Neural progenitor cell (in vitro differentiated cells): ENCODE data around the gene SPG11. TPM values are rescaled to one million over a fixed set of nuclear protein-coding genes. Genes with fewer than 3 reads are reported as not detected.

ENCODE experiments used
- DNase-seq: peaks from one replicate; pipeline ENCODE4 v3.0.0-alpha.2; 2016; ENCODE audit warnings: low spot score
- H2AFZ ChIP-seq: fragments of 200-600 bp; sonication (generic); replicated peaks from 2 replicates; pipeline ENCODE4 v1.6.1; 2016; ENCODE audit warnings: antibody characterized with exemption
- H3F3A ChIP-seq: fragments of 200-600 bp; sonication (generic); 2 replicates; pipeline ENCODE4 v1.6.1; 2016; ENCODE audit warnings: antibody characterized with exemption, low read depth
- H3K27ac ChIP-seq: fragments of 200-600 bp; sonication (generic); 2 replicates; pipeline ENCODE4 v1.5.1; 2016; ENCODE audit warnings: mild to moderate bottlenecking
- H3K27me3 ChIP-seq: fragments of 200-600 bp; sonication (generic); 2 replicates; pipeline ENCODE4 v1.6.1; 2016; ENCODE audit warnings: mild to moderate bottlenecking, moderate library complexity
- H3K36me3 ChIP-seq: fragments of 200-600 bp; sonication (generic); 2 replicates; pipeline ENCODE4 v1.5.1; 2016
- H3K4me1 ChIP-seq: fragments of 200-600 bp; sonication (generic); 2 replicates; pipeline ENCODE4 v1.6.1; 2016; ENCODE audit warnings: mixed run types
- H3K4me2 ChIP-seq: fragments of 200-600 bp; sonication (generic); 2 replicates; pipeline ENCODE4 v1.6.1; 2016
- H3K4me3 ChIP-seq: fragments of 200-600 bp; sonication (generic); 2 replicates; pipeline ENCODE4 v1.5.1; 2016
- H3K79me2 ChIP-seq: fragments of 200-600 bp; sonication (generic); 2 replicates; pipeline ENCODE4 v1.6.1; 2016; ENCODE audit warnings: low read depth
- H3K9ac ChIP-seq: fragments of 200-600 bp; sonication (generic); 2 replicates; pipeline ENCODE4 v1.6.1; 2016
- H3K9me3 ChIP-seq: fragments of 200-600 bp; sonication (generic); 2 replicates; pipeline ENCODE4 v1.5.1; 2016; ENCODE audit warnings: low read depth
- H4K20me1 ChIP-seq: fragments of 200-600 bp; sonication (generic); 2 replicates; pipeline ENCODE4 v1.6.1; 2016; ENCODE audit warnings: low read depth
- H3K27ac Mint-ChIP-seq: 3 replicates; pipeline ENCODE4 v1.8.0; 2021; ENCODE audit warnings: mixed read lengths
- H3K27me3 Mint-ChIP-seq: 2 replicates; pipeline ENCODE4 v1.8.0; 2022; ENCODE audit warnings: low read depth, mild to moderate bottlenecking, inconsistent platforms, moderate library complexity, mixed read lengths; ENCODE audit not compliant: insufficient read depth
- H3K36me3 Mint-ChIP-seq: 3 replicates; pipeline ENCODE4 v1.8.0; 2021; ENCODE audit warnings: mixed read lengths
- H3K4me1 Mint-ChIP-seq: 3 replicates; pipeline ENCODE4 v1.8.0; 2021; ENCODE audit warnings: mixed read lengths
- H3K4me3 Mint-ChIP-seq: 3 replicates; pipeline ENCODE4 v1.8.0; 2021; ENCODE audit warnings: mild to moderate bottlenecking, moderate library complexity, mixed read lengths
- H3K9me3 Mint-ChIP-seq: 3 replicates; pipeline ENCODE4 v1.8.0; 2020; ENCODE audit warnings: mixed read lengths
- EZH2 ChIP-seq: fragments of 200-600 bp; sonication (generic); IDR thresholded peaks from 2 replicates; pipeline ENCODE4 v1.6.1; 2017; ENCODE audit warnings: antibody characterized with exemption, mild to moderate bottlenecking, moderate library complexity
- EZH2phosphoT487 ChIP-seq: fragments of 200-600 bp; sonication (generic); IDR thresholded peaks from 2 replicates; pipeline ENCODE4 v1.6.1; 2017; ENCODE audit warnings: antibody characterized with exemption
- total RNA-seq: library from RNA; depleted of rRNA; stranded (reverse); fragments of >200 nt; gene quantifications from 2 replicates; pipeline ENCODE4 v1.2.3, GENCODE V29; 2015; ENCODE audit warnings: low replicate concordance
- TF ChIP-seq, protein P1 (sequence below): fragments of 200-600 bp; sonication (generic); IDR thresholded peaks from 2 replicates; pipeline ENCODE4 v1.5.1; 2017; ENCODE audit warnings: antibody characterized with exemption, mild to moderate bottlenecking

Gene SPG11
- total RNA-seq, 1 donor from 2014 or later = 65.9 TPM

- no peaks in the 10 kb centered on the region for H3K36me3 ChIP-seq
Observed at GRCh38 chr15:44591326-44591725, 72.1 kb downstream of the SPG11 start.

GRCh38 chr15:44588541-44588940 is 74.9 kb downstream of the SPG11 start:
- no peaks in the 10 kb centered on the region for H3F3A ChIP-seq
- H3K4me1 Mint-ChIP-seq = no peaks in the 10 kb centered on the region
- H3K27ac ChIP-seq = no peak overlapping the region
- no peak overlapping the region for H3K27ac Mint-ChIP-seq
- H3K9ac ChIP-seq = no peak overlapping the region
- peaks cover 24% of the 10 kb centered on the region for H3K36me3 Mint-ChIP-seq
- no peaks in the 10 kb centered on the region for H3K9me3 ChIP-seq
- no peak for DNase-seq
- no peaks in the 10 kb centered on the region for H3K9me3 Mint-ChIP-seq
- H3K27me3 Mint-ChIP-seq = no peaks in the 10 kb centered on the region
- H4K20me1 ChIP-seq = no peaks in the 10 kb centered on the region
- no peak overlapping the region for H3K4me2 ChIP-seq
- H2AFZ ChIP-seq = no peak overlapping the region
- no peaks in the 10 kb centered on the region for H3K79me2 ChIP-seq
- TF ChIP-seq EZH2phosphoT487 (no peak), EZH2 (no peak)
- TF ChIP-seq, protein P1, sequence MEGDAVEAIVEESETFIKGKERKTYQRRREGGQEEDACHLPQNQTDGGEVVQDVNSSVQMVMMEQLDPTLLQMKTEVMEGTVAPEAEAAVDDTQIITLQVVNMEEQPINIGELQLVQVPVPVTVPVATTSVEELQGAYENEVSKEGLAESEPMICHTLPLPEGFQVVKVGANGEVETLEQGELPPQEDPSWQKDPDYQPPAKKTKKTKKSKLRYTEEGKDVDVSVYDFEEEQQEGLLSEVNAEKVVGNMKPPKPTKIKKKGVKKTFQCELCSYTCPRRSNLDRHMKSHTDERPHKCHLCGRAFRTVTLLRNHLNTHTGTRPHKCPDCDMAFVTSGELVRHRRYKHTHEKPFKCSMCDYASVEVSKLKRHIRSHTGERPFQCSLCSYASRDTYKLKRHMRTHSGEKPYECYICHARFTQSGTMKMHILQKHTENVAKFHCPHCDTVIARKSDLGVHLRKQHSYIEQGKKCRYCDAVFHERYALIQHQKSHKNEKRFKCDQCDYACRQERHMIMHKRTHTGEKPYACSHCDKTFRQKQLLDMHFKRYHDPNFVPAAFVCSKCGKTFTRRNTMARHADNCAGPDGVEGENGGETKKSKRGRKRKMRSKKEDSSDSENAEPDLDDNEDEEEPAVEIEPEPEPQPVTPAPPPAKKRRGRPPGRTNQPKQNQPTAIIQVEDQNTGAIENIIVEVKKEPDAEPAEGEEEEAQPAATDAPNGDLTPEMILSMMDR = no peak
- no peak overlapping the region for H3K4me3 Mint-ChIP-seq
- no peaks in the 10 kb centered on the region for H3K27me3 ChIP-seq
- H3K36me3 ChIP-seq = no peaks in the 10 kb centered on the region
- no peaks in the 10 kb centered on the region for H3K4me1 ChIP-seq
- H3K4me3 ChIP-seq = no peak overlapping the region

More at GRCh38 chr15:44591326-44591725, 72.1 kb downstream of the SPG11 start:
- DNase-seq = no peak
- TF ChIP-seq, protein P1 = no peak
- TF ChIP-seq EZH2 = no peak
- Mint-ChIP-seq H3K9me3 (no peaks in the 10 kb centered on the region), H3K36me3 (peaks cover 22% of the 10 kb centered on the region), H3K27me3 (no peaks in the 10 kb centered on the region), H3K27ac (no peak overlapping the region), H3K4me3 (no peak overlapping the region), H3K4me1 (no peaks in the 10 kb centered on the region)
- H3K4me2 ChIP-seq = no peak overlapping the region
- no peak overlapping the region for H3K27ac ChIP-seq
- H3K79me2 ChIP-seq = no peaks in the 10 kb centered on the region
- no peaks in the 10 kb centered on the region for H3F3A ChIP-seq
- no peaks in the 10 kb centered on the region for H3K9me3 ChIP-seq
- no peak overlapping the region for H3K9ac ChIP-seq
- no peak overlapping the region for H2AFZ ChIP-seq
- no peaks in the 10 kb centered on the region for H3K27me3 ChIP-seq
- H3K4me3 ChIP-seq = no peak overlapping the region
- H3K4me1 ChIP-seq = no peaks in the 10 kb centered on the region
- H4K20me1 ChIP-seq = no peaks in the 10 kb centered on the region

- no peaks in the 10 kb centered on the region for H3K36me3 ChIP-seq
Observed at GRCh38 chr15:44585633-44586032, 77.8 kb downstream of the SPG11 start.

DNA sequence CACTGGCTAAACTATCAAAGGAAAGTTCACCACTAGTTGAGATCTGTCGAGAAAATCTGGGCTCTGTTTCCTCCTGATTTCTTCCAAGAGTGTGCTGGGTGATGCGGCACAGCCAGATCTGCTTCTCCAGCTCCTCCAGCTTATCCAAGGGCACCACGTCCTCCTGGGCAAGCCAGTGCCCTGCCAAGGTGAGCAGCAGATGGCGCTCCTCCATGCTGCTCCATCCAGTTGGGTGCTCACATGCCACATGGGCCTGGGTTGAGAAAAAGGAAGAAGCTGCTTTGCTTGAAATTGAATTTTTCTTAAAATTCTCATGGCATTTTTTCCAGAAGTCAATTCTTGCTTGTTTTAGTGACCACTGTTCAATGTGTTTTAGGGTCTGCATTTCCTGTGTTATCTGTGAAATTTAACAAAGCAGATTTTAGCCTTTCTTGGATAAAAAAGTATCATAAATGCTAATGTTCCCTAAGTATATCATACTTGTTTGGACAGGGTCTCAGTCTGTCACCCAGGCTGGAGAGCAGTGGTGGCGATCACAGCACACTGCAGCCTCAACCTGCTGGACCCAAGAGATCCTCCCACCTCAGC is 79.2 kb downstream of the SPG11 start:
- peak; percentile 44 for DNase-seq
- no peaks in the 10 kb centered on the region for H3K27me3 ChIP-seq
- Mint-ChIP-seq H3K36me3 (peaks cover 30% of the 10 kb centered on the region), H3K4me1 (no peaks in the 10 kb centered on the region), H3K27me3 (no peaks in the 10 kb centered on the region), H3K4me3 (no peak overlapping the region), H3K27ac (no peak overlapping the region), H3K9me3 (no peaks in the 10 kb centered on the region)
- H3F3A ChIP-seq = no peaks in the 10 kb centered on the region
- no peaks in the 10 kb centered on the region for H4K20me1 ChIP-seq
- H3K4me1 ChIP-seq = no peaks in the 10 kb centered on the region
- H3K4me2 ChIP-seq = no peak overlapping the region
- no peaks in the 10 kb centered on the region for H3K79me2 ChIP-seq
- no peak for TF ChIP-seq EZH2
- TF ChIP-seq, protein P1 = peak; percentile 52
- H2AFZ ChIP-seq = no peak overlapping the region
- H3K9me3 ChIP-seq = no peaks in the 10 kb centered on the region
- no peaks in the 10 kb centered on the region for H3K36me3 ChIP-seq
- no peak overlapping the region for H3K4me3 ChIP-seq
- H3K27ac ChIP-seq = no peak overlapping the region
- H3K9ac ChIP-seq = no peak overlapping the region

More at GRCh38 chr15:44585633-44586032, 77.8 kb downstream of the SPG11 start:
- H3K4me1 ChIP-seq = no peaks in the 10 kb centered on the region
- no peak overlapping the region for H3K4me2 ChIP-seq
- no peak overlapping the region for H3K4me3 ChIP-seq
- H2AFZ ChIP-seq = no peak overlapping the region
- Mint-ChIP-seq H3K9me3 (no peaks in the 10 kb centered on the region), H3K4me3 (no peak overlapping the region), H3K27ac (no peak overlapping the region), H3K36me3 (peaks cover 34% of the 10 kb centered on the region), H3K4me1 (no peaks in the 10 kb centered on the region), H3K27me3 (no peaks in the 10 kb centered on the region)
- H3K79me2 ChIP-seq = no peaks in the 10 kb centered on the region
- no peaks in the 10 kb centered on the region for H3K27me3 ChIP-seq
- no peak overlapping the region for H3K9ac ChIP-seq
- no peaks in the 10 kb centered on the region for H3F3A ChIP-seq
- no peaks in the 10 kb centered on the region for H3K9me3 ChIP-seq
- TF ChIP-seq EZH2phosphoT487 = no peak
- no peak for DNase-seq
- no peaks in the 10 kb centered on the region for H4K20me1 ChIP-seq
- H3K27ac ChIP-seq = no peak overlapping the region
